CD14-positive monocyte (primary cell): Measurements from ENCODE around the gene SLC44A2. TPM values are rescaled to one million over a fixed set of nuclear protein-coding genes. Genes with fewer than 3 reads are reported as not detected.

Source experiments
- DNase-seq, 3 donors: peaks; one replicate each; pipeline ENCODE4 v3.0.0-alpha.2; 2011 to 2022
- H2AFZ ChIP-seq: 2 replicates; pipeline ENCODE4 v1.6.0; 2012; ENCODE audit warnings: mild to moderate bottlenecking, low read depth, low read length, inconsistent platforms; ENCODE audit not compliant: insufficient read depth, poor library complexity, severe bottlenecking
- H3K27ac ChIP-seq, 2 donors: 1 replicate in 1 of 2; 2 replicates in 1 of 2; pipeline ENCODE4 v1.5.1; 2012 to 2013; ENCODE audit warnings: low read length in 2 of 2, control low read depth in 1 of 2, inconsistent platforms in 1 of 2, low read depth in 1 of 2, mild to moderate bottlenecking in 1 of 2
- H3K27me3 ChIP-seq, 2 donors: one replicate each; pipeline versions ENCODE4 v1.6.0 to v1.6.1; 2011 to 2013; ENCODE audit warnings: low read length in 2 of 2; ENCODE audit not compliant: control insufficient read depth in 2 of 2, insufficient read depth in 2 of 2
- H3K36me3 ChIP-seq, 2 donors: replicated peaks in 1 of 2; 1 replicate in 1 of 2; 2 replicates in 1 of 2; pipeline versions ENCODE4 v1.5.1 to v1.6.1; 2012 to 2013; ENCODE audit warnings: low read length in 2 of 2, control low read depth in 1 of 2, inconsistent platforms in 1 of 2, mild to moderate bottlenecking in 1 of 2; ENCODE audit not compliant: insufficient read depth in 2 of 2, control insufficient read depth in 1 of 2
- H3K4me1 ChIP-seq, 2 donors: 1 replicate in 1 of 2; 2 replicates in 1 of 2; pipeline versions ENCODE4 v1.5.1 to v1.6.1; 2012 to 2013; ENCODE audit warnings: low read length in 2 of 2, control low read depth in 1 of 2, inconsistent platforms in 1 of 2, mild to moderate bottlenecking in 1 of 2, moderate library complexity in 1 of 2; ENCODE audit not compliant: insufficient read depth in 2 of 2, control insufficient read depth in 1 of 2
- H3K4me2 ChIP-seq: replicated peaks from 2 replicates; pipeline ENCODE3; 2012; ENCODE audit warnings: low read length, moderate library complexity, mild to moderate bottlenecking; ENCODE audit not compliant: poor library complexity, severe bottlenecking; ENCODE audit errors: extremely low read depth
- H3K4me3 ChIP-seq, 3 experiments: fragments of 200-600 bp in 1 of 3; sonication (generic) in 1 of 3; replicated peaks in 1 of 3; 1 replicate in 2 of 3; 2 replicates in 1 of 3; pipeline ENCODE4 v1.5.1; 2011 to 2013; ENCODE audit warnings: low read length in 3 of 3, mild to moderate bottlenecking in 3 of 3, control low read depth in 2 of 3, low read depth in 2 of 3, inconsistent platforms in 1 of 3, moderate library complexity in 1 of 3
- H3K79me2 ChIP-seq: 2 replicates; pipeline ENCODE4 v1.6.0; 2012; ENCODE audit warnings: mild to moderate bottlenecking, control low read depth, inconsistent platforms, low read length, moderate library complexity; ENCODE audit not compliant: insufficient read depth
- H3K9ac ChIP-seq: 2 replicates; pipeline ENCODE4 v1.6.0; 2017; ENCODE audit warnings: low read length, mild to moderate bottlenecking; ENCODE audit not compliant: insufficient read depth, poor library complexity, severe bottlenecking
- H3K9me3 ChIP-seq, 2 donors: replicated peaks in 1 of 2; 1 replicate in 1 of 2; 2 replicates in 1 of 2; pipeline versions ENCODE4 v1.5.1 to v1.6.1; 2012 to 2013; ENCODE audit warnings: low read length in 2 of 2, control low read depth in 1 of 2; ENCODE audit not compliant: control insufficient read depth in 1 of 2, insufficient read depth in 1 of 2
- H4K20me1 ChIP-seq: 2 replicates; pipeline ENCODE4 v1.6.0; 2012; ENCODE audit warnings: mild to moderate bottlenecking, low read length, control low read depth, moderate library complexity; ENCODE audit not compliant: insufficient read depth
- H3K27ac Mint-ChIP-seq, 7 donors: one replicate each; pipeline ENCODE4 v1.8.0; 2020; ENCODE audit warnings: mild to moderate bottlenecking in 7 of 7, mixed read lengths in 7 of 7, moderate library complexity in 6 of 7, inconsistent platforms in 2 of 7
- H3K27me3 Mint-ChIP-seq, 3 donors: one replicate each; pipeline ENCODE4 v1.8.0; 2021 to 2022; ENCODE audit warnings: low read depth in 3 of 3, mild to moderate bottlenecking in 3 of 3, mixed read lengths in 3 of 3, moderate library complexity in 3 of 3, inconsistent platforms in 1 of 3
- H3K36me3 Mint-ChIP-seq, 2 donors: one replicate each; pipeline ENCODE4 v1.8.0; 2020; ENCODE audit warnings: mixed read lengths in 2 of 2, inconsistent platforms in 1 of 2, mild to moderate bottlenecking in 1 of 2
- H3K4me1 Mint-ChIP-seq: one replicate; pipeline ENCODE4 v1.8.0; 2020; ENCODE audit warnings: mild to moderate bottlenecking, mixed read lengths
- H3K4me3 Mint-ChIP-seq, 2 donors: one replicate each; pipeline ENCODE4 v1.8.0; 2020; ENCODE audit warnings: mild to moderate bottlenecking in 2 of 2, mixed read lengths in 2 of 2, moderate library complexity in 1 of 2
- H3K9me3 Mint-ChIP-seq, 7 donors: one replicate each; pipeline ENCODE4 v1.8.0; 2020 to 2022; ENCODE audit warnings: mixed read lengths in 7 of 7, mild to moderate bottlenecking in 6 of 7, moderate library complexity in 6 of 7, inconsistent platforms in 2 of 7
- CTCF ChIP-seq: fragments of 200-600 bp; IDR thresholded peaks from one replicate; pipeline ENCODE4 v1.8.0; 2022; ENCODE audit warnings: antibody characterized with exemption, mild to moderate bottlenecking
- WGBS: methylation state at CpG from one replicate; pipeline ENCODE4 v1.1.5; 2013; ENCODE audit warnings: missing lambda C conversion rate; ENCODE audit not compliant: insufficient coverage; 5-methylcytosine and 5-hydroxymethylcytosine counted together
- intact Hi-C, 2 donors: fragments of 100-400 bp; cut with micrococcal nuclease; formaldehyde crosslinking; loops; one replicate each; pipeline versions ENCODE4 v1.15.0 to v1.15.1; 2023
- polyA plus RNA-seq, 3 donors: library from polyadenylated mRNA; depleted of rRNA in 1 of 3; unstranded in 2 of 3; stranded (reverse) in 1 of 3; fragments of 300-500 nt in 2 of 3; fragments of >200 nt in 1 of 3; fragmentation: Illumina TruSeq in 2 of 3; gene quantifications; 1 replicate in 2 of 3; 2 replicates in 1 of 3; pipeline ENCODE4 v1.2.3, GENCODE V29; 2012 to 2021

Gene SLC44A2
- polyA plus RNA-seq, 3 donors = 43.5 to 95.9 (median 69.4) TPM

- Histone ChIP-seq H3K79me2 (no peaks in the 10 kb centered on the region), H3K27me3 (peaks cover 0 to 11% of the 10 kb centered on the region in 2 donors), H3K9ac (no peak overlapping the region), H3K4me3 (no peak overlapping the region), H2AFZ (no peak overlapping the region), H3K9me3 (no peaks in the 10 kb centered on the region), H3K4me2 (no peak overlapping the region), H3K4me1 (peaks cover 5 to 17% of the 10 kb centered on the region in 2 donors), H3K27ac (no peak overlapping the region), H4K20me1 (peaks cover 23% of the 10 kb centered on the region), H3K36me3 (peaks cover 17 to 29% of the 10 kb centered on the region in 2 donors)
- 2% methylated on average over 9 of the region's 14 CpGs for WGBS
- intact Hi-C loops = loop anchor here (1.0 kb wide), 1 partner anchor 63 kb away; no protein-coding TSS in a partner anchor
- Mint-ChIP-seq H3K9me3 (peaks cover 0 to 5% (median 0%) of the 10 kb centered on the region in 7 donors), H3K4me1 (peaks cover 25% of the 10 kb centered on the region), H3K36me3 (peaks cover 35 to 42% of the 10 kb centered on the region in 2 donors), H3K4me3 (no peak overlapping the region), H3K27ac (peak overlapping the region in 1 of 7 donors; percentile 25), H3K27me3 (peaks cover 16 to 25% (median 19%) of the 10 kb centered on the region in 3 donors)
- peak; percentile 90 for TF ChIP-seq CTCF
- DNase-seq = peak; percentile 65 to 73 (median 70)
These were observed 19.1 kb downstream of the SLC44A2 start for GRCh38 chr19:10644260-10645007.

- DNase-seq = no peak
- H3K4me3 ChIP-seq = no peak overlapping the region
- H3K9me3 Mint-ChIP-seq = peaks cover 0 to 5% (median 0%) of the 10 kb centered on the region in 7 donors
- no peak overlapping the region for H3K27ac ChIP-seq
- H3K9me3 ChIP-seq = no peaks in the 10 kb centered on the region
- no peak overlapping the region for H3K27ac Mint-ChIP-seq
- peaks cover 16 to 26% (median 25%) of the 10 kb centered on the region in 3 donors for H3K27me3 Mint-ChIP-seq
- H4K20me1 ChIP-seq = peaks cover 16% of the 10 kb centered on the region
- H3K9ac ChIP-seq = no peak overlapping the region
- intact Hi-C loops = no loop called here
- TF ChIP-seq CTCF = no peak
- peaks cover 0 to 11% of the 10 kb centered on the region in 2 donors for H3K27me3 ChIP-seq
- H3K4me2 ChIP-seq = no peak overlapping the region
- 98% methylated on average over 9 of the region's 12 CpGs for WGBS
- H3K4me1 Mint-ChIP-seq = peaks cover 19% of the 10 kb centered on the region
- no peaks in the 10 kb centered on the region for H3K79me2 ChIP-seq
- no peak overlapping the region for H2AFZ ChIP-seq
- peaks cover 8 to 17% of the 10 kb centered on the region in 2 donors for H3K36me3 ChIP-seq
- peaks cover 24 to 26% of the 10 kb centered on the region in 2 donors for H3K36me3 Mint-ChIP-seq
- H3K4me1 ChIP-seq = peaks cover 5 to 8% of the 10 kb centered on the region in 2 donors
- H3K4me3 Mint-ChIP-seq = no peak overlapping the region
These were observed 21.3 kb downstream of the SLC44A2 start for GRCh38 chr19:10646456-10647159.
